WI38 (cell line): ENCODE data around the gene ASTN1.

Experiments
- H3K4me3 ChIP-seq: 2 replicates; pipeline ENCODE4 v1.5.1; 2011; ENCODE audit warnings: low read depth, mild to moderate bottlenecking, control low read depth, low read length
- TF ChIP-seq, protein P1 (sequence below): IDR thresholded peaks from 2 replicates; pipeline ENCODE4 v1.5.1; 2012; ENCODE audit warnings: low read depth, mild to moderate bottlenecking, control low read depth, low read length

Gene ASTN1

GRCh38 chr1:176994931-176995596 lies 169.4 kb downstream of the ASTN1 start:
- TF ChIP-seq, protein P1, sequence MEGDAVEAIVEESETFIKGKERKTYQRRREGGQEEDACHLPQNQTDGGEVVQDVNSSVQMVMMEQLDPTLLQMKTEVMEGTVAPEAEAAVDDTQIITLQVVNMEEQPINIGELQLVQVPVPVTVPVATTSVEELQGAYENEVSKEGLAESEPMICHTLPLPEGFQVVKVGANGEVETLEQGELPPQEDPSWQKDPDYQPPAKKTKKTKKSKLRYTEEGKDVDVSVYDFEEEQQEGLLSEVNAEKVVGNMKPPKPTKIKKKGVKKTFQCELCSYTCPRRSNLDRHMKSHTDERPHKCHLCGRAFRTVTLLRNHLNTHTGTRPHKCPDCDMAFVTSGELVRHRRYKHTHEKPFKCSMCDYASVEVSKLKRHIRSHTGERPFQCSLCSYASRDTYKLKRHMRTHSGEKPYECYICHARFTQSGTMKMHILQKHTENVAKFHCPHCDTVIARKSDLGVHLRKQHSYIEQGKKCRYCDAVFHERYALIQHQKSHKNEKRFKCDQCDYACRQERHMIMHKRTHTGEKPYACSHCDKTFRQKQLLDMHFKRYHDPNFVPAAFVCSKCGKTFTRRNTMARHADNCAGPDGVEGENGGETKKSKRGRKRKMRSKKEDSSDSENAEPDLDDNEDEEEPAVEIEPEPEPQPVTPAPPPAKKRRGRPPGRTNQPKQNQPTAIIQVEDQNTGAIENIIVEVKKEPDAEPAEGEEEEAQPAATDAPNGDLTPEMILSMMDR = no peak
- H3K4me3 ChIP-seq = no peak overlapping the region

DNA sequence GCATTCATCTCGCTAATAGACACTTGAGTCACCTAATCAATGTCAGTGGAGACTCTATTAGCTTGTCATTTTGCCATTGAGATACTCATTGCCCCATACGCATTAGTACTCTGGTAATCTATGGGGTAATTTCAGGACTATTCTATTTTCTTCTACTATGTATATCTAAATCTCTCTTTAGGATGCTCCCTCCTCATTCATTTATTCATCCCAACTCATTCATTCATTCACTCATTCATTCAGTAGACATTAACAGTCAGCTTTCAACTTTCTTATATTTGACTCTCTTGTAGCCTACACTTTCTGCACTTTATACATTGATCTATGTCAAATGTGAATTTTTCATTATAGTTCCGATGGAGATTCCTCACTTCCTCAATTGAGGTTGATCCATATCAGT lies 170.9 kb downstream of the ASTN1 start:
- TF ChIP-seq, protein P1 = no peak
- H3K4me3 ChIP-seq = no peak overlapping the region

GRCh38 chr1:176989754-176990153 lies 174.8 kb downstream of the ASTN1 start:
- TF ChIP-seq, protein P1 = no peak
- H3K4me3 ChIP-seq = no peak overlapping the region

GRCh38 chr1:176989023-176989422 lies 175.5 kb downstream of the ASTN1 start:
- TF ChIP-seq, protein P1 = no peak
- H3K4me3 ChIP-seq = no peak overlapping the region

DNA sequence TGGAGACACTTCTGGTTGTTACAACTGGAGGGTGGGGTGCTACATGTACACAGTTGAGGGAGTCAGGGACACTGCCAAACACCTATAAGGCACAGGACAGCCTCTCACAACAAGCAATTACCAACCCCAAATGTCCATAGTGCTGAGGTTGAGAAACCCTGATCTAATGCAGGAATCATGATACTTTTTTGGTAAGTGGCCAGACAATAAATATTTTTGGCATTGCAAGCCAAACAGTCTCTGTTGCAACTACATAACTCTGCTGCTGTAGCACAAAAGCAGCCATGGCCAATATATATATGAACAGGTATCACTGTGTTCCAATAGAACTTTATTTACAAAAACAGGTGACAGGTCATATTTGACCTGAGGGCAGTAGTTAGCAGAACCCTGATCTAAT lies 177.5 kb downstream of the ASTN1 start:
- TF ChIP-seq, protein P1 = no peak

DNA sequence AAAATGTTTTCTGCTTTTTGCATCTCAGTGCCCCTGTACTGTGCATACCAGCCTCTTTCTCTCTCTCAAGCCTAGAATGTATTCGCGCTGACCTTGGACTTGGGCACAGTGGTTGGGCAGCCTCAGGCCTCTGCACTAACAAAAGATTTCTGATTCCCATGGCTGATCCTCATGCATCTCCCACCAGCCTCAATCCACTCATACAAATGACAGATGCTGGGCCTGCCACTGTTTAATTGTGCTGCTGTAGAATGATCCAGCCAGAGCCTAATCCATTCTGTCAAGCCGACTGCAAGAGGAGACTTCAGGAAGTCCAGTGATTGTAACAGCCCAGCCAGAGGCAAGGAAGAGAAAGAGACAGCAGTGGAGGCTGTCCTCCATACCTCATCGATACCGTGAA lies 180.8 kb downstream of the ASTN1 start:
- no peak overlapping the region for H3K4me3 ChIP-seq
- TF ChIP-seq, protein P1 = no peak

More for the DNA sequence above, 177.5 kb downstream of the ASTN1 start:
- H3K4me3 ChIP-seq = no peak overlapping the region

GRCh38 chr1:176976771-176977170 lies 187.7 kb downstream of the ASTN1 start:
- TF ChIP-seq, protein P1 = no peak
- H3K4me3 ChIP-seq = no peak overlapping the region
